ENCODE measurements around the gene ZNF679.
"Not testable (repeated sequence)": the region's sequence is repeated elsewhere in the genome, so short reads cannot be mapped to it uniquely, and the experiment has no call there.

ZNF679 gene

GRCh38 chr7:64228174-64228573, at the start of gene ZNF679:
TSS of gene ZNF679 (plus strand) at chr7:64228474. CDS start at chr7:64249118, 20,644 bp downstream.
- not testable (repeated sequence) for DNase-seq

DNA sequence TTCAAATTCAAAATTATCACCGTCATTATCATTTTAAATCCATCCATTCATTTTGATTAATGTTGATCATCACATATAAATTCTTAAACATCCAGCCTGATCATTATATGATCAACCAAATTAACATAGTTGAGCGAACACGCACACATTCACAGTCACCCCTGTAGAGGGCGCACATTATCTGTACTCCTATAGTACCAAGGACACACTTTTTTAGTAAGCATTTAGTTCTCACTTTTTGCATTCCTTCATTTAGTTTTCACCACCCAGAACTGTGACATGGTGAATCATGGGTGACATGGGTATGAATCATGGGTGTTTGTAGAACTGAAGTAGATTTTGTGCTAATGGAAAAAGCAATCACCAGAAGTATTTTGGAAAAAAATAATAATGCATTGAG, 47.3 kb upstream of the ZNF679 start:
- DNase-seq, result no peak

DNA sequence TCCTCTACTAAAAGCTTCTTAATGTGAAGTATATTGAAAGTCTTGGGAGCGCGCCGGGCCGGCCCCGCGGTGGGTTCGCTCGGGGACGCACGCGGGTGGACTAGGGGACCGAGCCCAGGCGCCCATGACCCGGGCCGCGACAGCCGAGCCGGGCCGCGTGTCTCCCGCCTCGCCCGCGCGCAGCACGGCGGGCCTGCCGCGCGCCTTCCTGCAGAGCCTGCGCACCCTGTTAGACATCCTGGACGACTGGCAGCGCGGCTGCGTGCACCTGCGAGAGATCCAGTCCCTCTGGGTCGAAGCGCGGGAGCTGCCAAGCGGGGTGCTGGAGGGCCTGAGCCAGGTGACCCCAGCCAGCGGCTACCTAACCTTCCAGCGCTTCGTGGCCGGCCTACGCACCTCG, 46.7 kb upstream of the ZNF679 start:
- DNase-seq, result no peak

DNA sequence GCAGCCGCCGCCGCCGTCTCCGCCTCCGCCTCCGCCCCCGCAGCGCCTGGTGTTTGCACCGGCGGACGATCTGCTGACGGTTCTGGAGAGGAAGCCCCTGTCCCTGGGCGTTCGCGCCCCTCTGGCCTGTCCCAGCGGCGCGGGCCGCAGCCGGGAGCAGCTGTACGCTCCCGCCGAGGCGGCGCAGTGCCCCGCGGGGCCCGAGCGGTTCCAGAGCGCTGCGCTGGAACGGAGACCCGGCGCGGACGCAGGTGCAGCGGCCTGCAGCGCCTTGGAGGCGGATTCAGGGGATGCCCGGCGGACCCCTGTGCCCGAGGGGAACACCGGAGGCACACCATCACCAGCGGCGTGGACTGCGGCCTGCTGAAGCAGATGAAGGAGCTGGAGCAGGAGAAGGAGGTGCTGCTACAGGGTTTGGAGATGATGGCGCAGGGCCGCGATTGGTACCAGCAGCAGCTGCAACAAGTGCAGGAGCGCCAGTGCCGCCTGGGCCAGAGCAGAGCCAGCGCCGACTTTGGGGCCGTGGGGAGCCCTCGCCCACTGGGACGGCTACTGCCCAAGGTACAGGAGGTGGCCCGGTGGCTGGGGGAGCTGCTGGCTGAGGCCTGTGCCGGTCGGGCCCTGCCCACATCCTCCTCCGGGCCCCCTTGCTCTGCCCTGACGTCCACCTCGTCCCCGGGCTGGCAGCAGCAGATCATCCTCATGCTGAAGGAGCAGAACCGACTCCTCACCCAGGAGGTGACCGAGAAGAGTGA, 46.1 kb upstream of the ZNF679 start:
- no peak for DNase-seq

DNA sequence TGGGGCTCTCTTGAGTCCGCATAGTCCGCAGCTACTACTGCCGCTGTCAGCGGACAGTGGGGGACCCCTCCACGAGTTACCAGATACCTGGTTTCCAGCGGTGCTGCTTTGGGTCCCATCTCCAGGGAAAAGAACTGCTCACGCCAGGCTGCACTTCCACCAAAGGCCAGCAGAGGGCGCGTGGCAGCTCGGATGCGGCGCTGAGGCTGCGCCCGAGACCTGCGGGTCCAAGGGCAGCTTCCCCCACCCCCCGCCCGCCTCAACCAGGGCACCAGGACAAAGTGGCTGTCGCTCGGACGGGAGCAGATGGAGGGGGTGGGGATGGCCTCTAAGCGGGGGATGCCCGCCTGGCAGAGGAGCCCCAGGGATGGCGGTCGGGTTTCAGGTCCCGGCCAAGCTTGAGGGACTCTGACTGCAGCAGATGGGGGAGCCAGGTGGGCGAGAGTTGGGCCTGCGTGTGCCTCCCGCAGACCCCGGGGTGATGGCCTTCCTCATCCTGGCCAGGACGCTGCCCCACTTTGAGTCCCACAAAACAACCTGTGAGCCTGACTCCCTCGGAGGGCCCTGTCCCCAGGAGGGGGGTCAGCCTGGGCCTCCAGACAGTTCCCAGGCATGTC, 45.0 kb upstream of the ZNF679 start:
- peak in 1 of 2 donors; percentile 12 for DNase-seq

DNA sequence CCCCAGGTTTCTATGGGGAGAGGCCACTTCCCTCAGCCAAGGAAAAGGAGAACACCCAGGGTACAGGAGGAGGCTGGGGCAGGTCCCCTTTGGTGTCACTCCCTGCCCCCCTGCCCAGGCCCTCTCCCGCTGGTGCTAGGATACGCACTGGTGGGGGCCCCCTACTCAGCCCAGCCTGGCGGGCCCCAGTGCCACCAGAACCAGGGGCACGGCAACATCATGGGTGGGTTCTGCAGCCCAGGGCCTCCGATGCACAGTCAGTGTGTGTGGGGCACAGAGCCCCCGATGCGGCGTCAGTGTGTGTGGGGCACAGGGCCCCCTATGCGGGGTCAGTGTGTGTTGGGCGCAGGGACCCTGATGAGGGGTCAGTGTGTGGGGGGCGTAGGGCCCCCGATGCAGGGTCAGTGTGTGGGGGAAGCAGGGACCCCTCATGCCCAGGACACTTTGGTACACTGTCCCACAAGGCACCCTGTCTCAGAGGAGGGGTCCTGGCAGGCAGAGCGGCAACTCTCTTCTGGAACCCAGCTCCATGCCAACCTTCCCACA, 44.4 kb upstream of the ZNF679 start:
- DNase-seq, result no peak

- DNase-seq, result no peak
Observed at GRCh38 chr7:64184376-64184775, 43.9 kb upstream of the ZNF679 start.

- no peak for DNase-seq
Observed at GRCh38 chr7:64187408-64187807, 40.9 kb upstream of the ZNF679 start.

DNA sequence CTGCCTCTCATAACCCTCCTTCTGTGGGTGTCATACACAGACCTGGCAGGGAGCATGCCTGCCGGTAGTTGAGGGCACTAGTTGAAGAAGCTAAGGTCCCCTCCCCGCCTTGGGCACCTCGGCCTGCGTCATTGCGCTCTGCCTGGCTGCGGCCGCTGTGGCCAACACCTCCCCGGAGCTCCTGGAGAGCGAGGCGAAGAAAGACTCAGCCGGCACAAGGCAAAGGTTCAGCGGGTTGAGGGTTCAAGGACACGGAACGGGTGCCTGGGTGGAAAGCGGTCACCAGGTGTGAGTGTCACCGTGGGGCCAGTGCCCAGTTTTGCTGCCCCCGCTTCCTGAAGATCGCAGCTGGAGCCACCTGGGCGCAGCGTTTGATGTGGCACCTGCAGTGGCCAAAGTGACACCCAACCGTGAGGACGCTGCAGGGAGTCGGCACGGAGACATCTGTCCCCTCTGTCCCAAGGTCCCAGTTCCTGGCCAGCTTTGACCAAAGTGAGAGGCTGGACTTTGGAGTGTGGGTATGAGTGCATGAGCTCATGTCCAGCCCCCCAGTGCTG, 36.0 kb upstream of the ZNF679 start:
- no peak for DNase-seq

DNA sequence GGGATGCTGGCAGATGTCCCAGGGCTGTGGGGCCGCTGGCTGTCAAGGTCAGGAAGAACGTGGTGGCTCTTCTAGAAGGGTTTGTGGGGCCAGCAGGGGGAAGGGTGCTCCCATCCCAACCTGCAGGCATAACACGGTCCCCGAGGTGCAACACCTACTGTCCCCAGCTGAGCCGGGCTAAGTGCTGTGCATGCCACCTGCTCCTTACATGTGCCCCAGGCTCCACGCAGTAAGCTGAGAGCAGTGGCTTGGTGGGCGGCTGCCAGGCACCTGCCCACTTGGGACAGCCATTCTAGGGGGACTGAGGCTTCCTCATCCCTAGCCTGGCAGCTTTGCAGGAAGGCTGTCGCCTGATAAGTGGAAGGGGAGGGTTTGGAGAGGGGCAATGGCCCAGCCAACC, 35.5 kb upstream of the ZNF679 start:
- DNase-seq, result no peak

- DNase-seq, result no peak
Observed at GRCh38 chr7:64206903-64207302, 21.4 kb upstream of the ZNF679 start, which contains the start of gene ZNF735. TSS of gene ZNF735 (plus strand) at chr7:64207203. CDS start at chr7:64207203, 0 bp downstream.

- not testable (repeated sequence) for DNase-seq
Observed at GRCh38 chr7:64219710-64220298, 8.5 kb upstream of the ZNF679 start.

GRCh38 chr7:64223366-64223765, 4.9 kb upstream of the ZNF679 start:
- no peak for DNase-seq

DNA sequence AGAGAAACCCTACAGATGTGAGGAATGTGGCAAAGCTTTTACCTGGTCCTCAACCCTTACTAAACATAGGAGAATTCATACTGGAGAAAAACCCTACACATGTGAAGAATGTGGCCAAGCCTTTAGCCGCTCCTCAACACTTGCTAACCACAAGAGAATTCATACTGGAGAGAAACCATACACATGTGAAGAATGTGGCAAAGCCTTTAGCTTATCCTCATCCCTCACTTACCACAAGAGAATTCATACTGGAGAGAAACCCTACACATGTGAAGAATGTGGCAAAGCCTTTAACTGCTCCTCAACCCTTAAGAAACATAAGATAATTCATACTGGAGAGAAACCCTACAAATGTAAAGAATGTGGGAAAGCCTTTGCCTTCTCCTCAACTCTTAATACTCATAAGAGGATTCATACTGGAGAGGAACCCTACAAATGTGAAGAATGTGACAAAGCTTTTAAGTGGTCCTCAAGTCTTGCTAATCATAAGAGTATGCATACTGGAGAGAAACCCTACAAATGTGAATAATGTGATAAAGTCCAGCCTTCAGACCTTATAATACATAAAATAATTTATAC, 38.2 kb downstream of the ZNF679 start:
- no peak for DNase-seq

DNA sequence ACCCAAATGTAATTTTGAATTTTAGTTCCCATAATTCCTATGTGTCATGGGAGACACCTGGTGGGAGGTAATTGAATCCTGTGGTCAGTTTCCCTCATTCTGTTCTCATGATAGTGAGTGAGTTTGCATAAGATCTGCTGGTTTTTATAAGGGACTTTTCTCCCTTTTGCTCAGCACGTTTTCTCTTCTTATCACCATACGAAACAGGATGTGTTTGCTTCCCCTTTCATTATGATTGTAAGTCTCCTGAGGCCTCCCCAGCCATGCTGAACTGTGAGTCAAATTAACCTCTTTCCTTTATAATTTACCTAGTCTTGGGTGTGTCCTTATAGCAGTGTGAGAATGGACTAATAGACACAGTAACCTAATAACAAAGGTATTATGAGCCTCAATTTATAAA, 49.4 kb downstream of the ZNF679 start:
- no peak for DNase-seq

- DNase-seq, result no peak
Observed at GRCh38 chr7:64294701-64295420, 66.6 kb downstream of the ZNF679 start.

- DNase-seq, result not testable (repeated sequence)
Observed at GRCh38 chr7:64297418-64297817, 69.1 kb downstream of the ZNF679 start.

- DNase-seq, result no peak
Observed at GRCh38 chr7:64300641-64301405, 72.5 kb downstream of the ZNF679 start.

DNA sequence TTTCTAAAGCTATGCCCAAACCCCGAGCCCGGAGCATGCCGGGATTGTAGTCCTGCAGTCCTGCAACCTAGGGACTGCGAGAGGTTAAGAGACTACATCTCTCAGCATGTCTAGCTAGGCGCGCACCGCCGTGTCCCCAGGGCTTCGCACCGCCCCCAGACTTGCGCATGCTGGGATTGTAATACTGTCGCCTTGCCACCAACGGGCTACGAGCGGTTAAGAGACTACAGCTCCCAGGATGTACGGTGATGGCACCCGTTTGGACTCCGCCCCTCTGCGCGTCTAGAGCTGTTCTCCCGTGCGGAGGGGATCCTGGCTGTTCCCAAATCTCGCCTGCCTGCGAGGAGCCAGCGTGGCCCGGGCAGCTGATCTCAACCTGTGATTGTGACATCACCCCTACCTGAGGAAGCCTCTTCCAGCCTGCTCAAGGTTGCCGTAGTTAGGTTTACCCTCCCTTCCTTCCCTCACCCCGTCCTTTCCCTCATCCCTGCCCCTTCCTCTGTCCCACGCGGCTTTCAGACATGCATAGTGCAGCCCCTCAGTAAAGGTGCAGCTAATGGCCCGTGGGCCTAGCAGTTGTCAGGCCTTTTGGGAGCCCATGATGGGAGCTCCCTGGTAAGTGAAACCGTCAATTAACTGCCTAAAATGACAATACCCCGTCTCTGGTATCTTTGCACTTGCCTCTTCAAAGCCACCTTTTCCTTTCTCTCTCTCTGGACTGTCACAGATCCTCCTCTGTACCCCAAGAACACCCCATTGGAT, 79.2 kb downstream of the ZNF679 start:
- DNase-seq, result peak; percentile 95 to 98

DNA sequence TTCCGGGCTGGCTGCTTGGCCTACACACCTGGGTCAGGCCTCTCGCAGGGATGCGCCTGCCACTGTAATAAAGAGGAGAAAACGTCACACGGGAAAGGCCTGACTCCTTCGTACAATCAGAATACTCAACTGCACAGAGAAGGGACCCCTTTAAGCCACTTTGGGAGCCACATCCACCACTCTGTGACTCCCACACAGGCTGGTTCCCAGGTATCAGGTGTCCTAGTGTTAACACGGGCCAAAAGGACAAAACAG, 79.7 kb downstream of the ZNF679 start:
- no peak for DNase-seq

- no peak for DNase-seq
Observed at GRCh38 chr7:64310426-64310825, 82.2 kb downstream of the ZNF679 start.
